SK-N-SH (cell line): ENCODE measurements around the gene MEIS1. TPM values are rescaled to one million over a fixed set of nuclear protein-coding genes. Genes with fewer than 3 reads are reported as not detected.

Source experiments
- CTCF ChIA-PET: fragments of 300-600, 350-600 bp; formaldehyde crosslinking; extraction: SDS; loops from one replicate; lab custom pipeline; 2021; lab: Yijun Ruan, JAX
- POLR2A ChIA-PET: fragments of 350-600 bp; sonication (Branson Sonifier 250); formaldehyde crosslinking; extraction: SDS; loops from one replicate; lab custom pipeline; 2020; ENCODE audit warnings: antibody characterized with exemption, inconsistent platforms; lab: Yijun Ruan, JAX
- DNase-seq: peaks from one replicate; pipeline ENCODE4 v3.0.0; 2012
- H2AFZ ChIP-seq: fragments of 200-600 bp; sonication (generic); 2 replicates; pipeline ENCODE4 v1.8.1; 2016; ENCODE audit warnings: antibody characterized with exemption, mild to moderate bottlenecking, low read depth
- H3F3A ChIP-seq: fragments of 200-600 bp; sonication (generic); replicated peaks from 2 replicates; pipeline ENCODE3; 2016; ENCODE audit warnings: antibody characterized with exemption, mild to moderate bottlenecking; ENCODE audit not compliant: insufficient read depth
- H3K27ac ChIP-seq, 2 experiments: fragments of 200-500 bp in 1 of 2; fragments of 200-600 bp in 1 of 2; sonication (Bioruptor generic) in 1 of 2; sonication (generic), shearing (Covaris generic) in 1 of 2; 2 replicates each; pipeline versions ENCODE4 v1.5.1 to v1.6.1; 2014 to 2016; ENCODE audit warnings: low read depth in 2 of 2, inconsistent platforms in 1 of 2, low read length in 1 of 2, mild to moderate bottlenecking in 1 of 2, mixed read lengths in 1 of 2
- H3K27me3 ChIP-seq: fragments of 200-600 bp; sonication (generic), shearing (Covaris generic); 2 replicates; pipeline ENCODE4 v1.6.1; 2016; ENCODE audit warnings: mixed run types; ENCODE audit not compliant: insufficient read depth
- H3K36me3 ChIP-seq, 2 experiments: fragments of 200-500 bp in 1 of 2; fragments of 200-600 bp in 1 of 2; sonication (Bioruptor generic) in 1 of 2; sonication (generic) in 1 of 2; replicated peaks in 1 of 2; 2 replicates each; pipeline versions ENCODE3 to v1.5.1; 2014 to 2016; ENCODE audit warnings: low read length in 1 of 2, mild to moderate bottlenecking in 1 of 2; ENCODE audit not compliant: insufficient read depth in 2 of 2, control insufficient read depth in 1 of 2
- H3K4me1 ChIP-seq, 2 experiments: fragments of 200-500 bp in 1 of 2; fragments of 200-600 bp in 1 of 2; sonication (Bioruptor generic) in 1 of 2; sonication (generic), shearing (Covaris generic) in 1 of 2; 2 replicates each; pipeline versions ENCODE4 v1.5.1 to v1.6.1; 2014 to 2016; ENCODE audit warnings: low read depth in 1 of 2, low read length in 1 of 2, mixed run types in 1 of 2; ENCODE audit not compliant: insufficient read depth in 2 of 2, control insufficient read depth in 1 of 2
- H3K4me2 ChIP-seq: fragments of 200-600 bp; sonication (generic), shearing (Covaris generic); 2 replicates; pipeline ENCODE4 v1.6.1; 2017; ENCODE audit warnings: mixed run types
- H3K4me3 ChIP-seq, 2 experiments: fragments of 200-500 bp in 1 of 2; fragments of 200-600 bp in 1 of 2; sonication (Bioruptor generic) in 1 of 2; sonication (generic), shearing (Covaris generic) in 1 of 2; 2 replicates each; pipeline versions ENCODE4 v1.5.1 to v1.8.1; 2014 to 2016; ENCODE audit warnings: low read depth in 2 of 2, inconsistent platforms in 1 of 2, low read length in 1 of 2, mild to moderate bottlenecking in 1 of 2, mixed read lengths in 1 of 2, moderate library complexity in 1 of 2
- H3K79me2 ChIP-seq: fragments of 200-600 bp; sonication (generic); 2 replicates; pipeline ENCODE4 v1.8.1; 2017; ENCODE audit warnings: mild to moderate bottlenecking; ENCODE audit not compliant: insufficient read depth
- H3K9ac ChIP-seq: fragments of 200-600 bp; sonication (generic); 2 replicates; pipeline ENCODE4 v1.6.1; 2017; ENCODE audit warnings: mixed run types
- H3K9me2 ChIP-seq: fragments of 200-600 bp; sonication (generic); 2 replicates; pipeline ENCODE4 v1.6.1; 2017; ENCODE audit warnings: mixed run types
- H3K9me3 ChIP-seq: fragments of 200-600 bp; sonication (generic); 2 replicates; pipeline ENCODE4 v1.6.1; 2017; ENCODE audit warnings: mixed run types, mild to moderate bottlenecking, moderate library complexity
- H4K20me1 ChIP-seq: fragments of 200-600 bp; sonication (generic); 2 replicates; pipeline ENCODE4 v1.6.1; 2017; ENCODE audit warnings: mild to moderate bottlenecking, mixed run types; ENCODE audit not compliant: insufficient read depth
- EP300 ChIP-seq, 2 experiments: IDR thresholded peaks; 2 replicates each; pipeline versions ENCODE4 v1.4.0 to v1.6.1; 2012; ENCODE audit warnings: borderline replicate concordance in 1 of 2, low read depth in 1 of 2, low read length in 1 of 2
- EZH2phosphoT487 ChIP-seq: fragments of 200-600 bp; sonication (generic); IDR thresholded peaks from 2 replicates; pipeline ENCODE4 v1.6.1; 2017; ENCODE audit warnings: low read depth, mixed run types, mild to moderate bottlenecking, antibody characterized with exemption, moderate library complexity, borderline replicate concordance
- FOXJ3 ChIP-seq: sonication (generic); formaldehyde crosslinking; IDR thresholded peaks from 2 replicates; pipeline ENCODE4 v1.5.1; 2020; ENCODE audit warnings: mild to moderate bottlenecking, missing genetic modification reagents
- GABPA ChIP-seq: IDR thresholded peaks from 2 replicates; pipeline ENCODE4 v1.4.0; 2012; ENCODE audit warnings: low read depth, mild to moderate bottlenecking
- NRF1 ChIP-seq: IDR thresholded peaks from 2 replicates; pipeline ENCODE4 v1.6.1; 2012; ENCODE audit warnings: low read depth, mild to moderate bottlenecking, low read length
- RFX5 ChIP-seq: IDR thresholded peaks from 2 replicates; pipeline ENCODE4 v1.6.1; 2012; ENCODE audit warnings: mild to moderate bottlenecking, improper control_type of control experiment, low read length
- RXRA ChIP-seq: IDR thresholded peaks from 2 replicates; pipeline ENCODE4 v1.4.0; 2012; ENCODE audit warnings: low read depth, mild to moderate bottlenecking, borderline replicate concordance
- TCF12 ChIP-seq: IDR thresholded peaks from 2 replicates; pipeline ENCODE4 v1.4.0; 2012
- WGBS: methylation state at CpG from one replicate; pipeline ENCODE4 v1.1.6; 2017; ENCODE audit warnings: low lambda C conversion rate; 5-methylcytosine and 5-hydroxymethylcytosine counted together
- polyA plus RNA-seq, 3 experiments: library from polyadenylated mRNA; depleted of rRNA; stranded (reverse); fragments of >200 nt; gene quantifications; 2 replicates each; pipeline ENCODE4 v1.2.3, GENCODE V29; 2012
- TF ChIP-seq, protein P1 (sequence below): fragments of 150-350 bp; IDR thresholded peaks from 2 replicates; pipeline ENCODE4 v1.6.1; 2016; ENCODE audit warnings: mild to moderate bottlenecking, low read depth, low read length
- TF ChIP-seq, protein P2 (sequence below): fragments of 150-350 bp; IDR thresholded peaks from 2 replicates; pipeline ENCODE4 v1.6.1; 2017; ENCODE audit warnings: antibody characterized with exemption, low read length, low read depth, borderline replicate concordance
- TF ChIP-seq, protein P3 (sequence below): IDR thresholded peaks from 2 replicates; pipeline ENCODE4 v1.4.0; 2012; ENCODE audit warnings: low read depth, borderline replicate concordance

The MEIS1 gene
- polyA plus RNA-seq, 1 of the 3 experiments (the other 2 are of a cell fraction): 16.9 TPM

DNA sequence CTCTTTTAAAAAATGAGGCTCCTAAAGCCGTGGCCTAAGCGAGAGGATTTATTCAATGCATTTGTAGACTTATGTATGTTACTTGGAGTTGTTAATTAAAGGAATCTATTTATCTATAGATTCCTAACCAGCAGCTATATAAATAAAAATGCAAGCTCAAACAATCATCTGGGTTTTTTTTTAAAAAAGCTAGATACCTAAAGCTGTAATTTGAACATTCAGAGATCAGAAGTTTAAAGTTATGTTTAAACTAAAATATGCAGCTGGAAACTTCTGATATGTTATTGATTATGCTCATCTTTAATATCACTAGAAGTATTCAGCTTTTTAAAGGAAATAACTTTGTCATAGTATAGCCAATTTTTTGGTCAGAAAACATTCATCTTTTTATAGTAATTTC, 1.0 kb downstream of the MEIS1 start:
- 13% methylated on average over 2 of the region's 2 CpGs for WGBS
- TF ChIP-seq RXRA: no peak
- TF ChIP-seq GABPA: no peak
- TF ChIP-seq EZH2phosphoT487: no peak
- TF ChIP-seq, protein P1, sequence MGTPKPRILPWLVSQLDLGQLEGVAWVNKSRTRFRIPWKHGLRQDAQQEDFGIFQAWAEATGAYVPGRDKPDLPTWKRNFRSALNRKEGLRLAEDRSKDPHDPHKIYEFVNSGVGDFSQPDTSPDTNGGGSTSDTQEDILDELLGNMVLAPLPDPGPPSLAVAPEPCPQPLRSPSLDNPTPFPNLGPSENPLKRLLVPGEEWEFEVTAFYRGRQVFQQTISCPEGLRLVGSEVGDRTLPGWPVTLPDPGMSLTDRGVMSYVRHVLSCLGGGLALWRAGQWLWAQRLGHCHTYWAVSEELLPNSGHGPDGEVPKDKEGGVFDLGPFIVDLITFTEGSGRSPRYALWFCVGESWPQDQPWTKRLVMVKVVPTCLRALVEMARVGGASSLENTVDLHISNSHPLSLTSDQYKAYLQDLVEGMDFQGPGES: no peak
- no peak for TF ChIP-seq EP300 (IDR thresholded peaks at IDR 0.05; ENCODE audit: borderline replicate concordance in 1 of 2, low read depth in 1 of 2, low read length in 1 of 2)
- no peak for TF ChIP-seq NRF1
- H3K4me3 ChIP-seq: peak overlapping the region; percentile 85 to 90
- H2AFZ ChIP-seq: no peak overlapping the region
- peak overlapping the region; percentile 76 to 81 for H3K27ac ChIP-seq
- peaks cover 0 to 21% of the 10 kb centered on the region in 2 experiments; a peak in 2 of 4 replicates for H3K4me1 ChIP-seq
- DNase-seq: no peak
- POLR2A ChIA-PET: interaction anchor here (1.3 to 3.6 kb wide), 2 partner anchors 138 to 570 kb away, joined by 4 to 27 read pairs; no protein-coding TSS in a partner anchor
- H3K4me2 ChIP-seq: peak overlapping the region; percentile 94
- H3K9ac ChIP-seq: peak overlapping the region; percentile 90
- H3F3A ChIP-seq: peaks cover 12% of the 10 kb centered on the region
- H4K20me1 ChIP-seq: no peaks in the 10 kb centered on the region
- no peaks in the 10 kb centered on the region for H3K9me2 ChIP-seq
- peaks cover 10 to 23% of the 10 kb centered on the region in 2 experiments for H3K36me3 ChIP-seq
- H3K27me3 ChIP-seq: no peaks in the 10 kb centered on the region
- CTCF ChIA-PET: interaction anchor here (0.8 to 1.7 kb wide), 6 partner anchors 8 to 886 kb away, joined by 3 to 5 read pairs (median 4); no protein-coding TSS in a partner anchor
- H3K79me2 ChIP-seq: peaks cover 58% of the 10 kb centered on the region
- H3K9me3 ChIP-seq: no peaks in the 10 kb centered on the region

DNA sequence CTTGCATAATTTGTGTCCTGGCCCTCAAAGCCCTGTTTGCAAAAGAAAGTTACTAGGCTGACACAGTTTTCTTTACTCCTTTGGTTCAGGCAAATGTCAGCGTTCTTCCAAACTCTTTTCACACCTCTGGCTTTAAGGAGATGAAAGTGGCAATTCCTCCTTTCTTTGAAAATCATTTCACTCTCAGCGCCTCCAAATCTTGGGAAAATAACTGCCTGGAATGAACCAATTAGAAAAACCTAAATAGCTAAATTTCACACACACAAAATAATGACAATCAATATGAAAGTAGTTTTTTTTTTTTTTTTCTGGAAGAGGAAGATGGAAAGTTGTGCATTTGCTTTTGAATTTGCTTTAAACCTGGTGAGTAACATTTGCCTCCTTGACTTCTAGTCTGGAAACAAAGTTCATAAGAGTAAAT, 1.7 kb downstream of the MEIS1 start:
- H3K4me1 ChIP-seq: peaks cover 6 to 21% of the 10 kb centered on the region in 2 experiments; a peak in 2 of 4 replicates
- 14% methylated on average over 2 of the region's 2 CpGs for WGBS
- peaks cover 16 to 29% of the 10 kb centered on the region in 2 experiments for H3K36me3 ChIP-seq
- no peaks in the 10 kb centered on the region for H3K27me3 ChIP-seq
- no peaks in the 10 kb centered on the region for H4K20me1 ChIP-seq
- H2AFZ ChIP-seq: no peak overlapping the region
- ChIA-PET POLR2A (interaction anchor here (3.6 kb wide), 1 partner anchor 137 kb away, joined by 27 read pairs; no protein-coding TSS in a partner anchor), CTCF (interaction anchor here (0.8 to 4.1 kb wide), 8 partner anchors 9 to 1214 kb away, joined by 3 to 25 read pairs (median 4); no protein-coding TSS in a partner anchor)
- peak overlapping the region; percentile 90 for H3K9ac ChIP-seq
- no peaks in the 10 kb centered on the region for H3K9me3 ChIP-seq
- no peak for DNase-seq
- H3K27ac ChIP-seq: peak overlapping the region; percentile 76 to 81
- peak overlapping the region; percentile 94 for H3K4me2 ChIP-seq
- H3F3A ChIP-seq: peaks cover 15% of the 10 kb centered on the region
- no peak for TF ChIP-seq RFX5
- TF ChIP-seq TCF12: no peak
- TF ChIP-seq FOXJ3 (CRISPR knock-in tag): no peak
- TF ChIP-seq, protein P2, sequence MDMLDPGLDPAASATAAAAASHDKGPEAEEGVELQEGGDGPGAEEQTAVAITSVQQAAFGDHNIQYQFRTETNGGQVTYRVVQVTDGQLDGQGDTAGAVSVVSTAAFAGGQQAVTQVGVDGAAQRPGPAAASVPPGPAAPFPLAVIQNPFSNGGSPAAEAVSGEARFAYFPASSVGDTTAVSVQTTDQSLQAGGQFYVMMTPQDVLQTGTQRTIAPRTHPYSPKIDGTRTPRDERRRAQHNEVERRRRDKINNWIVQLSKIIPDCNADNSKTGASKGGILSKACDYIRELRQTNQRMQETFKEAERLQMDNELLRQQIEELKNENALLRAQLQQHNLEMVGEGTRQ: no peak
- TF ChIP-seq, protein P3, sequence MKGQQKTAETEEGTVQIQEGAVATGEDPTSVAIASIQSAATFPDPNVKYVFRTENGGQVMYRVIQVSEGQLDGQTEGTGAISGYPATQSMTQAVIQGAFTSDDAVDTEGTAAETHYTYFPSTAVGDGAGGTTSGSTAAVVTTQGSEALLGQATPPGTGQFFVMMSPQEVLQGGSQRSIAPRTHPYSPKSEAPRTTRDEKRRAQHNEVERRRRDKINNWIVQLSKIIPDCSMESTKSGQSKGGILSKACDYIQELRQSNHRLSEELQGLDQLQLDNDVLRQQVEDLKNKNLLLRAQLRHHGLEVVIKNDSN: no peak
- H3K4me3 ChIP-seq: peak overlapping the region; percentile 85 to 90
- H3K79me2 ChIP-seq: peaks cover 64% of the 10 kb centered on the region
- no peaks in the 10 kb centered on the region for H3K9me2 ChIP-seq
